HepG2 (cell line): ENCODE results near the gene GPC2. TPM values are rescaled to one million over a fixed set of nuclear protein-coding genes. Genes with fewer than 3 reads are reported as not detected.

Experiments used
- CEBPB ChIP-seq: IDR thresholded peaks from 2 replicates; pipeline ENCODE4 v1.6.1; 2011; ENCODE audit warnings: low read depth, low read length, improper control_type of control experiment, borderline replicate concordance
- CTCF ChIP-seq: sonication (generic); formaldehyde crosslinking; IDR thresholded peaks from 2 replicates; pipeline ENCODE4 v1.5.0; 2020; ENCODE audit warnings: mild to moderate bottlenecking, missing genetic modification reagents, moderate library complexity
- ERF ChIP-seq: IDR thresholded peaks from 2 replicates; pipeline ENCODE4 v1.6.1; 2018; ENCODE audit warnings: missing biosample characterization, missing genetic modification reagents
- FOXA3 ChIP-seq: IDR thresholded peaks from 2 replicates; pipeline ENCODE4 v1.6.1; 2016; ENCODE audit warnings: missing genetic modification reagents, missing compliant biosample characterization
- HMG20A ChIP-seq: IDR thresholded peaks from 2 replicates; pipeline ENCODE4 v1.6.1; 2016; ENCODE audit warnings: borderline replicate concordance
- HMGXB4 ChIP-seq, 2 experiments: sonication (generic) in 1 of 2; formaldehyde crosslinking in 1 of 2; IDR thresholded peaks; 2 replicates each; pipeline versions ENCODE4 v1.4.0 to v1.6.1; 2018 to 2020; ENCODE audit warnings: missing genetic modification reagents in 2 of 2, borderline replicate concordance in 1 of 2, low read depth in 1 of 2, mild to moderate bottlenecking in 1 of 2, missing biosample characterization in 1 of 2
- KDM2A ChIP-seq: sonication (generic); formaldehyde crosslinking; IDR thresholded peaks from 2 replicates; pipeline ENCODE4 v1.4.0; 2020; ENCODE audit warnings: low read depth, missing genetic modification reagents, borderline replicate concordance
- NCOA2 ChIP-seq: sonication (generic); formaldehyde crosslinking; IDR thresholded peaks from 2 replicates; pipeline ENCODE4 v1.8.0; 2022; ENCODE audit warnings: inconsistent platforms
- NCOA5 ChIP-seq: sonication (generic); formaldehyde crosslinking; IDR thresholded peaks from 2 replicates; pipeline ENCODE4 v1.4.0; 2020; ENCODE audit warnings: missing genetic modification reagents
- NFE2L2 ChIP-seq: fragments of 150-350 bp; IDR thresholded peaks from 2 replicates; pipeline ENCODE4 v1.6.1; 2014; ENCODE audit warnings: low read length
- PRPF4 ChIP-seq: fragments of 200-400 bp; formaldehyde crosslinking; IDR thresholded peaks from 2 replicates; pipeline ENCODE4 v1.6.1; 2016; ENCODE audit warnings: low read length, low read depth; ENCODE audit not compliant: poor library complexity, severe bottlenecking
- RAD21 ChIP-seq: fragments of 450-650 bp; formaldehyde crosslinking; IDR thresholded peaks from 2 replicates; pipeline ENCODE4 v1.5.0; 2020; ENCODE audit warnings: mild to moderate bottlenecking
- RCOR2 ChIP-seq: IDR thresholded peaks from 2 replicates; pipeline ENCODE4 v1.6.1; 2016; ENCODE audit warnings: missing biosample characterization, missing genetic modification reagents
- SMC3 ChIP-seq: IDR thresholded peaks from 2 replicates; pipeline ENCODE4 v1.6.1; 2011; ENCODE audit warnings: low read length, improper control_type of control experiment
- SP2 ChIP-seq: sonication (generic); formaldehyde crosslinking; IDR thresholded peaks from 2 replicates; pipeline ENCODE4 v1.5.1; 2020; ENCODE audit warnings: mild to moderate bottlenecking, missing genetic modification reagents
- TEAD3 ChIP-seq: optimal IDR thresholded peaks from 2 replicates; pipeline ENCODE3; 2016; ENCODE audit warnings: borderline replicate concordance
- THAP11 ChIP-seq: IDR thresholded peaks from 2 replicates; pipeline ENCODE4 v1.6.1; 2016; ENCODE audit warnings: missing biosample characterization, missing genetic modification reagents
- TSC22D2 ChIP-seq: sonication (generic); formaldehyde crosslinking; IDR thresholded peaks from 2 replicates; pipeline ENCODE4 v1.5.1; 2020; ENCODE audit warnings: missing genetic modification reagents, mild to moderate bottlenecking, borderline replicate concordance
- XRCC5 ChIP-seq: fragments of 200-400 bp; formaldehyde crosslinking; optimal IDR thresholded peaks from 2 replicates; pipeline ENCODE3; 2017; ENCODE audit warnings: mild to moderate bottlenecking, low read length
- ZBTB2 ChIP-seq: sonication (generic); formaldehyde crosslinking; IDR thresholded peaks from 2 replicates; pipeline ENCODE4 v1.8.0; 2022; ENCODE audit warnings: low read depth, missing genetic modification reagents
- ZBTB25 ChIP-seq: IDR thresholded peaks from 2 replicates; pipeline ENCODE4 v1.6.1; 2018; ENCODE audit warnings: missing genetic modification reagents
- ZFP36L1 ChIP-seq: sonication (generic); formaldehyde crosslinking; IDR thresholded peaks from 2 replicates; pipeline ENCODE4 v1.8.0; 2022; ENCODE audit warnings: mild to moderate bottlenecking, missing genetic modification reagents, moderate library complexity
- ZNF121 ChIP-seq: sonication (generic); formaldehyde crosslinking; IDR thresholded peaks from 2 replicates; pipeline ENCODE4 v1.5.0; 2020; ENCODE audit warnings: mild to moderate bottlenecking, missing genetic modification reagents
- ZNF770 ChIP-seq: sonication (generic); formaldehyde crosslinking; IDR thresholded peaks from 2 replicates; pipeline ENCODE4 v1.5.0; 2020; ENCODE audit warnings: mild to moderate bottlenecking, missing genetic modification reagents
- polyA plus RNA-seq, 8 experiments: library from polyadenylated mRNA; depleted of rRNA in 3 of 8; stranded (reverse) in 7 of 8; unstranded in 1 of 8; fragments of >200 nt; fragmentation: Illumina TruSeq in 4 of 8; extraction: Trizol in 4 of 8; gene quantifications; 2 replicates each; pipeline versions ENCODE4 v1.2.1 to v1.2.3, GENCODE V29; 2011 to 2016; ENCODE audit warnings: low read depth in 4 of 8, missing spikeins in 1 of 8, mixed read lengths in 1 of 8; ENCODE audit not compliant: insufficient read depth in 1 of 8
- total RNA-seq, 5 experiments: library from RNA; depleted of rRNA; stranded (reverse); fragments of >200 nt; fragmentation: Illumina TruSeq; extraction: Trizol; gene quantifications; 2 replicates each; pipeline ENCODE4 v1.2.3, GENCODE V29; 2016; ENCODE audit warnings: low read depth in 1 of 5

The GPC2 gene
- total and polyA plus RNA-seq, 2 of the 13 experiments (the other 11 are each of a cell fraction or from before 2014, with no cell fraction given): 0.64 to 0.78 TPM

- TF ChIP-seq HMGXB4 (CRISPR knock-in tag; IDR thresholded peaks at IDR 0.05; ENCODE audit: borderline replicate concordance in 1 of 2, low read depth in 1 of 2) (0 out of 4 replicates have a peak, but pooled peaks of 1 of the 2 experiments have one; percentile 67), HMG20A (CRISPR knock-in tag) (no peak), ZBTB2 (CRISPR knock-in tag) (no peak), PRPF4 (no peak), SP2 (CRISPR knock-in tag) (no peak), ZFP36L1 (CRISPR knock-in tag) (0 out of 2 replicates have a peak, but pooled peaks have one; percentile 13), CEBPB (no peak), ZNF770 (CRISPR knock-in tag) (no peak), FOXA3 (CRISPR knock-in tag) (0 out of 2 replicates have a peak, but pooled peaks have one; percentile 10), KDM2A (peak; percentile 45), RCOR2 (CRISPR knock-in tag) (no peak), TSC22D2 (CRISPR knock-in tag) (0 out of 2 replicates have a peak, but pooled peaks have one; percentile 31), TEAD3 (CRISPR knock-in tag) (peak; percentile 40), THAP11 (CRISPR knock-in tag) (peak; percentile 23; the same call in 1 of the 2 replicates), CTCF (CRISPR knock-in tag) (peak; percentile 94), RAD21 (CRISPR knock-in tag) (peak; percentile 82), ZBTB25 (0 out of 2 replicates have a peak, but pooled peaks have one; percentile 29), ERF (CRISPR knock-in tag) (peak; percentile 77; the same call in 1 of the 2 replicates), NCOA5 (CRISPR knock-in tag) (no peak), XRCC5 (peak; percentile 49), ZNF121 (no peak), SMC3 (peak; percentile 93), NFE2L2 (no peak; the same call in 1 of the 2 replicates), NCOA2 (CRISPR knock-in tag) (no peak)
Observed at GRCh38 chr7:100132697-100133151, 44.5 kb downstream of the GPC2 start (continued).
